ENCODE measurements around the gene STAM.

Gene STAM

DNA sequence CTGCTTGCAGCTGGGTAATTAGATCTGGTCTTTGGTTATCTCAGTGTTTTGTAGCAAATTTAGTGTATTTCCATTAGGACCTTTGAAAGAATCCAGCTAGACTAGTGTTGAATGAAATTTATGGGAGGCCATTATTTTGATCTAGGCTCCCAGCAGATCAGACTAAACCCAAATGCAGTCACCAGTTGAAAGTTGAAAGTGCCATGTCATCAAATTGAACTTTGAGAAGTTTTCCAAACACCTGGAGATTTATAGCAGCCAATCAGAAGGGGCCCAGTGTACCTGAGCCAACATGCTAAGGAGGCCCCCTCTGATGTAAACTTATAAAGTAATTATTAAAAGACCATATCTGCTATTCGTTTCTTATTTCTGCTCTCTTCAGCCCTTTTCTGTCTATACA lies 96.7 kb downstream of the STAM start:
- TF ChIP-seq, protein P1, sequence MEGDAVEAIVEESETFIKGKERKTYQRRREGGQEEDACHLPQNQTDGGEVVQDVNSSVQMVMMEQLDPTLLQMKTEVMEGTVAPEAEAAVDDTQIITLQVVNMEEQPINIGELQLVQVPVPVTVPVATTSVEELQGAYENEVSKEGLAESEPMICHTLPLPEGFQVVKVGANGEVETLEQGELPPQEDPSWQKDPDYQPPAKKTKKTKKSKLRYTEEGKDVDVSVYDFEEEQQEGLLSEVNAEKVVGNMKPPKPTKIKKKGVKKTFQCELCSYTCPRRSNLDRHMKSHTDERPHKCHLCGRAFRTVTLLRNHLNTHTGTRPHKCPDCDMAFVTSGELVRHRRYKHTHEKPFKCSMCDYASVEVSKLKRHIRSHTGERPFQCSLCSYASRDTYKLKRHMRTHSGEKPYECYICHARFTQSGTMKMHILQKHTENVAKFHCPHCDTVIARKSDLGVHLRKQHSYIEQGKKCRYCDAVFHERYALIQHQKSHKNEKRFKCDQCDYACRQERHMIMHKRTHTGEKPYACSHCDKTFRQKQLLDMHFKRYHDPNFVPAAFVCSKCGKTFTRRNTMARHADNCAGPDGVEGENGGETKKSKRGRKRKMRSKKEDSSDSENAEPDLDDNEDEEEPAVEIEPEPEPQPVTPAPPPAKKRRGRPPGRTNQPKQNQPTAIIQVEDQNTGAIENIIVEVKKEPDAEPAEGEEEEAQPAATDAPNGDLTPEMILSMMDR (IDR thresholded peaks at IDR 0.05; ENCODE audit: low read depth, low read length, missing control alignments), result no peak
- DNase-seq (ENCODE audit: extremely low read depth, low read depth), result no peak

DNA sequence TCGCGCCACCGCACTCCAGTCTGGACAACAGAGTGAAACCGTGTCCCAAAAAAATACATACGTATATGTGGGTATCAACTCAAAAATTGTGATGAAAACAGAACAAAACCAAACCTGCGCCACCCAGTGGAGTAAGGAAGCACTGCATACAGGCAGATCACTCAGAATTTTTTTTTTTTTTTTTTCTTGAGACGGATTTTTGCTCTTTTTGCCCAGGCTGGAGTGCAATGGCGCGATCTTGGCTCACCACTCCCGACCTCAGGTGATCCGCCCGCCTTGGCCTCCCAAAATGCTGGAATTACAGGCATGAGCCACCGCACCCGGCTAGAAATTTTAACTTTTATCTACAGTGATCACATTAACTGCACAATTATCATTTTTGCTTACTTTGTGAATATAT lies 99.0 kb downstream of the STAM start:
- H3K4me3 ChIP-seq (replicated peaks; ENCODE audit: low read depth, low read length), result no peak overlapping the region
- TF ChIP-seq, protein P1 (IDR thresholded peaks at IDR 0.05; ENCODE audit: low read depth, low read length, missing control alignments), result peak; percentile 75
- peak; percentile 55 for DNase-seq (ENCODE audit: extremely low read depth, low read depth)

More for the DNA sequence above, 96.7 kb downstream of the STAM start:
- no peak overlapping the region for H3K4me3 ChIP-seq (replicated peaks; ENCODE audit: low read depth, low read length)

DNA sequence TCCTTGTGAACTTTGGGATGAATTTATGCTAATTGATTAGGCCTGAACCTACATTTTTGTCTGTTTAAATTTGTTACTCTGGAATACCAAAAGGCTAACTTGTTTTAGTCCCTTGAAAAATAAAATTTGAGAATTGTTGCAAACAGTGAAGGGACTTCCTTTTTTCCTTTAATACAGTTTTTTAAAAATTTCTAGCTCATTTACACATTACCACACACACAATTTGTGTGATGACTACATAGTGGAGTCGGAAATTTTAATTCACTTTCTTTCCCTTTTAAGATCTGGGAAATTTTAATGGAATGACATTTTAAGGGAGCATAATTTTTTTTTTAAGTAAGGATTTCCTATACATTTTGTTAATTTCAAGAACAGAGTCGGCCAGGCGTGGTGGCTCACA lies 99.5 kb downstream of the STAM start:
- no peak for DNase-seq (ENCODE audit: extremely low read depth, low read depth)
- TF ChIP-seq, protein P1 (IDR thresholded peaks at IDR 0.05; ENCODE audit: low read depth, low read length, missing control alignments), result no peak

DNA sequence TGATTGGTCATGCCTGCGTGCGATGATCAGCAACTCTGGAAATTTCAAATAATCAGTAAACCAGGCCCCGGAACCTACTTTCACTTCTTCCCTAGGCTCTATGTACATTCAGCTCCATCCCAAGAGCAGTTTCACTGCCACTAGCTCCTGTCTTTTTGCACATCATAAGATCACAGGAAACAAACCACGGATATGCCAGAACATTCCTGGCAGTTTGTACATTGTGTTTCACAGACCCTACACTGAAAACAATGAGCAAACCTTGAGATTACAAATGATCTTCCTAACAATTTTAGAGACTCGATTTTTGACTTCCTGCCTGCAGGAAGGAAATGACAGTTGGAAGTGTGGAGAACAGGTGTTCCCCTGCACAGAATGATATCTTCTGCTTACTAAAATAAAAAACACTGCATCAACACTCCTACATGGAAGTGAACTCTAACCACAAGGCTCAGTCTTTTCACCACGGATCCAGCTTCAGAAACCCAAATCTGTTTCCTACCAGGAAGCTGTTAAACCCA lies 100.5 kb downstream of the STAM start:
- TF ChIP-seq, protein P1 (IDR thresholded peaks at IDR 0.05; ENCODE audit: low read depth, low read length, missing control alignments), result no peak
- H3K4me3 ChIP-seq (replicated peaks; ENCODE audit: low read depth, low read length), result no peak overlapping the region
- DNase-seq (ENCODE audit: extremely low read depth, low read depth), result no peak

More for the DNA sequence above, 99.5 kb downstream of the STAM start:
- H3K4me3 ChIP-seq (replicated peaks; ENCODE audit: low read depth, low read length), result no peak overlapping the region

DNA sequence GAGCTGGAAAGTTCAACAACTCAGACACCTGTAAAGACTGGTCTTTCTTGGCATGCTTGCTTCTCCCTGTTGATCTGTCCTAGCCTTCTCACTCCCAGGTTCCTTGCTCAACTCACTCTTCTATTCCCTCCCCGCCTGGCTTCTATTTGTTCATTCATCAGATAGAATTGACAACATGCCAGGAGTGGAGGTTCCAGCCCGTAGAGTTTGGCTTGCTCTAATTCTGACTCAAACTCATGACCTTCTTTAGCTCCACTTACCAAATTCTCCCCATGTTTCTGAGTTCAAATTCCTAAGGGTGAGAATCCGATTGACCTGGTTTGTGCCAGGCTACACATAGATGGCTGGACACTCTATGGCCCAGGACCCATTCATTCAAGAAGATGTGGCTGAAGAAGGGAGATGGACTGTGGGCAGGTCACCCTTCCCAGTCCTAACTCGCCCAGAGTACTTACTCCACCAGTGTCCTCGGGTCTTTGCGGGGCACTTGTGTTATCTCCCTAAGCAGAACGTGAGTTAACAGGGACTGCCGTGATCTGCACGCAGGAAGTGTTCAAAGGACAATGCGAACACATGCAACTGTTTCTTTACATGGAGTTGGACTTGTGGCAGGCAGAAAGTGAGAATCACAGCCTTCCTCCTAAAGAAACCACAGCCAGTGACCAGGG lies 104.1 kb downstream of the STAM start:
- TF ChIP-seq, protein P1 (IDR thresholded peaks at IDR 0.05; ENCODE audit: low read depth, low read length, missing control alignments), result no peak
- no peak overlapping the region for H3K4me3 ChIP-seq (replicated peaks; ENCODE audit: low read depth, low read length)
- no peak for DNase-seq (ENCODE audit: extremely low read depth, low read depth)

DNA sequence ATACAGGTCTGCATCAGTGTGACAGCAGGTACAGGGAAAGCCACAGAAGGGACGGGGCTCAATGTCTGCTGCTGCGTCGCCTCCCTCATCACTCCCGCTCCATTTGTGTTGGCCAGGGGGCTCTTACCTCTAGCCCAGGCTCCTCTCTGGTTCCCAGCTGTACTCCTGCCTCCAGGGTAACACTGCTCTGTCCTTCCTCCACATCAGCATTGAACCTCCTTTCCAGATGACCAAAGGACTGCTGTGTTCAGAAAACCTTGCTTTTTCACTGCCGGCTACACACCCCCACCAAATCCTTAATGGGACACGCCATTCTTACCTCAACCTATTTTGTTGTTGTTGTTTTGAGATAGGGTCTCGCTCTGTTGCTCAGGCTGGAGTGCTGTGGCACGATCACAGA lies 105.9 kb downstream of the STAM start:
- TF ChIP-seq, protein P1 (IDR thresholded peaks at IDR 0.05; ENCODE audit: low read depth, low read length, missing control alignments), result no peak
- no peak overlapping the region for H3K4me3 ChIP-seq (replicated peaks; ENCODE audit: low read depth, low read length)
- no peak for DNase-seq (ENCODE audit: extremely low read depth, low read depth)
